ENCODE data around the gene OBSCN. TPM values are rescaled to one million over a fixed set of nuclear protein-coding genes. Genes with fewer than 3 reads are reported as not detected.

Gene OBSCN
- total and polyA plus RNA-seq, 2 donors (not counting 3 experiments of a cell fraction or from before 2014, with no cell fraction given) = 1.5 to 2.9 TPM

GRCh38 chr1:228370439-228370940 lies 162.6 kb downstream of the OBSCN start:
- dilution Hi-C loops (cut with MboI; ENCODE audit: extremely low pct_ligation_motif_present, low sequenced_read_pairs) = no loop called here
- intact Hi-C loops (cut with micrococcal nuclease) = no loop called here

More at GRCh38 chr1:228370439-228370940, 162.6 kb downstream of the OBSCN start:
- Histone ChIP-seq H3K4me1 (ENCODE audit: control insufficient read depth, extremely low read depth, insufficient read depth, low read length) (no peaks in the 10 kb centered on the region), H3K79me2 (ENCODE audit: control insufficient read depth, insufficient read depth, low read length) (no peaks in the 10 kb centered on the region), H3K4me3 (replicated peaks in 1 of 3; ENCODE audit: insufficient read depth in 1 of 3, low read depth in 1 of 3, low read length in 3 of 3) (no peak overlapping the region), H3K9ac (replicated peaks; ENCODE audit: extremely low read depth, insufficient read depth, low read length) (no peak overlapping the region), H3K36me3 (ENCODE audit: control insufficient read depth in 2 of 2, extremely low read depth in 1 of 2, insufficient read depth in 2 of 2, low read length in 2 of 2) (no peaks in the 10 kb centered on the region), H3K4me2 (ENCODE audit: insufficient read depth, low read length) (no peak overlapping the region), H2AFZ (ENCODE audit: low read depth, low read length) (no peak overlapping the region), H4K20me1 (replicated peaks; ENCODE audit: control insufficient read depth, extremely low read depth, insufficient read depth, low read length) (no peaks in the 10 kb centered on the region), H3K27me3 (ENCODE audit: control insufficient read depth in 2 of 2, insufficient read depth in 2 of 2, low read length in 2 of 2) (no peaks in the 10 kb centered on the region), H3K9me3 (replicated peaks; ENCODE audit: control insufficient read depth, insufficient read depth, low read length) (no peaks in the 10 kb centered on the region), H3K27ac (ENCODE audit: insufficient read depth, low read depth, low read length) (no peak overlapping the region), H3K9me1 (replicated peaks; ENCODE audit: control insufficient read depth, extremely low read depth, insufficient read depth, low read length) (no peaks in the 10 kb centered on the region)
- BruUV-seq (replicated peaks) = no TSS peak
- POLR2A ChIA-PET = no interaction called here
- CTCF ChIA-PET = no interaction called here
- no peak for FAIRE-seq
- no peak for DNase-seq (ENCODE audit: low read depth, low spot score)
- no peak for TF ChIP-seq POLR2AphosphoS5 (IDR thresholded peaks at IDR 0.05; ENCODE audit: insufficient read depth, low read depth, low read length)
- TF ChIP-seq POLR2A (IDR thresholded peaks at IDR 0.05; ENCODE audit: low read depth, low read length) = no peak
- no peak for TF ChIP-seq MAX (IDR thresholded peaks at IDR 0.05; ENCODE audit: insufficient read depth, insufficient read length)
- no peak for TF ChIP-seq GATA2 (IDR thresholded peaks at IDR 0.05; ENCODE audit: insufficient read depth, insufficient read length, low read depth, low read length)
- TF ChIP-seq JUN (IDR thresholded peaks at IDR 0.05; ENCODE audit: borderline replicate concordance, insufficient read depth, insufficient read length, low read depth) = no peak
- no peak for TF ChIP-seq MYC (IDR thresholded peaks at IDR 0.05; ENCODE audit: low read depth, low read length)
- no peak for TF ChIP-seq EZH2 (IDR thresholded peaks at IDR 0.05; ENCODE audit: borderline replicate concordance, low read depth, low read length, severe bottlenecking)
- TF ChIP-seq CTCF (IDR thresholded peaks at IDR 0.05; ENCODE audit: extremely low read depth in 1 of 2, insufficient read depth in 1 of 2, low read depth in 1 of 2, low read length in 2 of 2) = no peak
- TF ChIP-seq FOS (IDR thresholded peaks at IDR 0.05; ENCODE audit: borderline replicate concordance, insufficient read depth, low read length) = no peak
